HG03558 (cell line): ENCODE measurements around the gene TYMP.
"Not testable (repeated sequence)": the region's sequence is repeated elsewhere in the genome, so short reads cannot be mapped to it uniquely, and the experiment has no call there.

Experiments used
- ATAC-seq: cut with Tn5 transposase; IDR thresholded peaks from one replicate; pipeline ENCODE4 v1.9.1; 2021; ENCODE audit warnings: moderate number of reproducible peaks; ENCODE audit not compliant: unreplicated experiment; ENCODE audit errors: extremely low read depth

Gene TYMP

DNA sequence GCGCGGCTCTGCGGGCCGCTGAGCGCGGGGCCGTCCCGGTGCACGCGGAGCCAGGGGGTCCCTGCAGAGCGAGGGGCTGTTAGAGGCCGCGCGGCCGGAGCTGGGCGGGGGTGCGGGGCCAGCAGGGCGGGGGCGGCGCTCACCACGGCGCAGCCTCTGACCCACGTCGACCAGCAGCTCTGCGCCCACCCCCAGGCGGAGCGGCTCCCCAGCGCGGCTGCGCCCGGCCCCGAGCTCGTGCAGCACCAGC, 4.0 kb downstream of the TYMP start:
- ATAC-seq: no peak

DNA sequence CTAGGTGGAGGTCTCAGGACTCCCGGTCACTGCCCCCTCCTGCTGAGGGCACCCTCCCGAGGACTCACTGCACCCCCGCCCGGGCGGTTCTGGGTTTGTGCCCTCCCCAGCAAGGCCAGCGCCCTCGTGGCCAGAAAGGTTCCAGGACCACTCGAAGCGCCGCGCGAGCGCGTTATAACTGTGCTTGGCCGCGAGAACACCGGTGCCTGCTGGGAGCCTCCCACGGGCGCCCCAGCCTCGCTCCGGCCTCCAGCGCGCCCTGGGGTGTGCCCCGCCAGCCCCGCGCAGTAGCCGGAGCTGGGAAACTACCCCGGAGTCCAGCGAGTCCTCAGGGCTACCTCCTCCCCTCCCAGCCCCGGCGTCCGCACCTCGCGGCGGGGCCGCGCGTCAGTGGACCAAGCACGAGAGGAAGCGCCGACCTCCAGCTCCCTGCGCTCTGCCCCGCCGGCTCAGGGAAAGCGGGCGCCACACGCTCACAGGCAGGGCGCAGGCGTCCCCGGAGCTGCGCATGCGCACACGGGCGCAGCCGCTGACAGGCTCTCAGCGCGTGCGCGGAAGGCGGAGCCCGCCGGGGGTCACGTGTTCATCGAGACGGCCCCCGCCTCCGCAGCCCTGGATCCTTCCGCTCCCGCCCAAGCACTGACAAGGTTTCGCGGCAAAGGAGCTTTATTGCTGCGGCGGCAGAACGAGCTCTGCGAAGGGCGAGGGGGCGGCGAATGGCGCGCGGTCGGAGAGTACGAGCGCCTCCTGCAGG, 4.5 kb downstream of the TYMP start, which contains the start of gene SCO2:
Gene SCO2 (minus strand): TSS at position 495 of the 754 bp plus-strand sequence. CDS start 1,187 bp downstream, outside the sequence.
- no peak for ATAC-seq

DNA sequence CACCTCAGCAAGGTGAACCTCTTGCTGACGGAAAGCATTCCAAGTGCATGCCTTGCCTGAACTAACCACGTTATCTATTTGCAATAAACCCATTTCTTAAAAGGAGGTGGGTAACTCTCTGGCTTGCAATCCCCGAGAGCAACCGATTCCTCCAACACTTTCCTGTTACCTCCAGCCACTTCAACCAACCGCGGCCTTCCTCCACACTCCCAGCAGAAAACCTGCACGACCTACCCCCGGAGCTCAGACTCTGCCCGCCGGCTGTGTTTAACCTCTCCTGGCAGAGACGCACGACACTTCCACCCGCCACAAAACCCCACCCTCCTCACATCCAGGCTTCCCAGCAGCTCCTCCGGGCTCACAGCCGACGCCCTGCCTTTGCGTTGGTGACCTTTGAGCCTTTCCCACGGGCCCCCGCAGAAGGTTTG, 5.1 kb downstream of the TYMP start:
- no peak for ATAC-seq

DNA sequence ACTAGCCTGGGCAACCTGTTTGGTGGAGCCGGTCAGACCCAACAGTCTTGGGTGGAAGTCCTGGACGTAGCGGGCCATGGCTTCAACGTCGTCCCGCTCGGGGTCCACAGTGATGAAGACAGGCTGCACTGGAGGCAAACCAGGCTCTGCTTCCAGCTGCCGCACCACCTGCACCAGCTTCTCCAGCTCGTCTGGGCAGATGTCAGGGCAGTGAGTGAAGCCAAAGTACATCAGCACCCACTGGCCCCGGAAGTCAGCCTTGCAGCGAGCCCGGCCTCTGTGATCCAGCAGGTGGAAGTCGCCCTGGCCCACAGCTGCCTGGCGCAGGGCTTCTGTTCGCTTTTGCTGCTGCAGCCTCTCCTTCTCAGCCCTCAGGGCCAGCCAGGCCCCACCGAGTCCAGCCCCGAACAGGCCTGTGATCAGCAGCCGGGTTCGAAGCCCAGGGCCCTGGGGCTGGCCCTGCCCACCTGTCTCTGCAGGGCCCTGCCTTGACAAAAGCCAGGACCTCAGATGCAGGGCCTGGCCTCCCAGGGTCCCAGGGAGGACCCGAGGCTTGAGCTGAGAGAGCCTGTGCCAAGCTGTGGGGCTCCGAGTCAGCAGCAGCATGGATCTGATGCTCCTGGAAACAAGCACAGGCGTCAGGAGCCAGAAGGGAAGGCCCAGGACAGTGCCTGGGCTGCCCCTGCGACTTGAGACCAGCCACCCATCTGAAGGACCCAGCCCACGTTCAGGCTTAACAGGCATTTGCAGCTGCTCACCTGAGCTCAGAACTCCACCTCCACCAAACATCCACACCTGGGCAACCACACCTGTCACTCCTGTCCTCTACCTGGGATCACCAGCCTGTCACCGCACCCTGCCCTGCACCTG, 5.8 kb downstream of the TYMP start:
- no peak for ATAC-seq

DNA sequence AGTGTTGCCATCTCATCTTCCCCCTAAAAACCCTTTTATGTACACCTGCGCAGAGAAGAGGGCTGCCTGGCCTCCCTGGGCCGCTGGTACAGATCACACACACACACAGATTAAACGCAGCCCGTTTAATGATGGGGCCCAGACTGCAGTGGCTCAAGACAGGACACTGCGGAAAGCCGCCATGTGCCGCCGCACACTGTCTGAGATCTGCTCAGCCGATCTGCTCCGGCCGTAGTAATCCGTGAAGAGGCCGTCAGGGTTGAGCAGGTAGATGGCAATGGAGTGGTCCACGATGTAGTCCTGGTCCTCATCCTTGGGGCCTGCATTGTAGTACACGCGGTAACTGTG, 6.4 kb downstream of the TYMP start:
- no peak for ATAC-seq

DNA sequence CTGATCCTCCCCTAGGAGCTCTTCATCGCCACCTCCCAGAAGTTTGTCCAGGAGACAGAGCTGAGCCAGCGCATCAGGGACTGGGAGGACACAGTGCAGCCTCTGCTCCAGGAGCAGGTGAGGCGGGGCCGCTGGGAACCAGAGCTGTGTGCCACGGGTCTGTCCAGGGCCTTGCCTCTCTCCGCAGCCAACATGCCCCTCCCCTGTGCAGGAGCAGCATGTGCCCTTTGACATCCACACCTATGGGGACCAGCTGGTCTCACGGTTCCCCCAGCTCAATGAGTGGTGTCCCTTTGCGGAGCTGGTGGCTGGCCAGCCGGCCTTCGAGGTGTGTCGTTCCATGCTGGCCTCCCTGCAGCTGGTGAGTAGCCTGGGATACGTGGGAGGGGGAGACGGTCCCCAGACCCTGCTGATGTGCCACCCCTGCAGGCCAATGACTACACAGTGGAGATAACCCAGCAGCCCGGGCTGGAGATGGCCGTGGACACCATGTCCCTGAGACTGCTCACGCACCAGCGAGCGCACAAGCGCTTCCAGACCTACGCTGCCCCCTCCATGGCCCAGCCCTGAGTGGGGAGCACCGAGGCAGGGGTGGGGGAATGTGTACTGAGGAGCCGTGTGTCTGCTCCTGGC, 6.9 kb downstream of the TYMP start:
- ATAC-seq: no peak

DNA sequence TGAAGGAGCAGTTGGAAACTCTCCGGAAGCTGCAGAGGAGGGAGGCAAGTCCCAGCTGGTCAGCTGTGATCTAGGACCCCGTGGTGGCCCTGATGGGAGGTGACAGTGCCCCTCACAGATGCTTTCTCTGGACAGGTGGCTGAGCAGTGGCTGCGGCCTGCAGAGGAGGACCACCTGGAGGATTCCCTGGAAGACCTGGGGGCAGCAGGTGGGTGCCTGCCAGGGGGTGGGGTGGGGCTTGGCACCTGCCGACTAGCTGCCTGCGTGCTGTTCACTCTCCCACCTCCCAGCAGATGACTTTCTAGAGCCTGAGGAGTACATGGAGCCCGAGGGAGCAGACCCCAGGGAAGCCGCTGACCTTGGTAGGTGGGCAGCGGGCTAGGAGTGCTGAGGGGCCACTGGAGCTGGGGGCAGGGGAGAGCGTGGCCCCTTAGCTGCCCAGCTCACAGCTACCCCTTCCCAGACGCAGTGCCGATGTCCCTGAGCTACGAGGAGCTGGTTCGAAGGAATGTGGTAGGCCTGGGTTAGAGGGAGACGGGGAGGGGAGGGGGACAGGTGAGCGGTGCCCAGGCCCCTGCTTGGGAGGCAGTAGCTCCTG, 7.5 kb downstream of the TYMP start:
- ATAC-seq: no peak

DNA sequence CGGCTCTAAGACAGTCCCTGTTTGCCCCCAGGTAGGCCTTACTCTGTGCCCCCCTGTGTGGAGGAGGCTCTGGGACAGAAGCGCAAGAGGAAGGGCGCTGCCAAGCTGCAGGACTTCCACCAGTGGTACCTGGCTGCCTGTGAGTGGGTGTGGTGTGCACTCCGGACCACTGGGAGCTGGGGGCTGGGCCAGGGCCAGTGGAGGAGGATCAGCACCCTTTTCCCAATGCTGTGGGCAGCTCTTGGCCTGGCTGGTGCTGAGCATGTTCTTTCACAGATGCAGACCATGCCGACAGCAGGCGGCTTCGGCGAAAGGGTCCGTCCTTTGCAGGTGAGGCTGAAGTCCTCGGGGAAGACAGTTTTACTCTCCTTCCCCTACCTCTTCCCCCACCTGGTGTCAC, 8.1 kb downstream of the TYMP start:
- ATAC-seq: no peak

DNA sequence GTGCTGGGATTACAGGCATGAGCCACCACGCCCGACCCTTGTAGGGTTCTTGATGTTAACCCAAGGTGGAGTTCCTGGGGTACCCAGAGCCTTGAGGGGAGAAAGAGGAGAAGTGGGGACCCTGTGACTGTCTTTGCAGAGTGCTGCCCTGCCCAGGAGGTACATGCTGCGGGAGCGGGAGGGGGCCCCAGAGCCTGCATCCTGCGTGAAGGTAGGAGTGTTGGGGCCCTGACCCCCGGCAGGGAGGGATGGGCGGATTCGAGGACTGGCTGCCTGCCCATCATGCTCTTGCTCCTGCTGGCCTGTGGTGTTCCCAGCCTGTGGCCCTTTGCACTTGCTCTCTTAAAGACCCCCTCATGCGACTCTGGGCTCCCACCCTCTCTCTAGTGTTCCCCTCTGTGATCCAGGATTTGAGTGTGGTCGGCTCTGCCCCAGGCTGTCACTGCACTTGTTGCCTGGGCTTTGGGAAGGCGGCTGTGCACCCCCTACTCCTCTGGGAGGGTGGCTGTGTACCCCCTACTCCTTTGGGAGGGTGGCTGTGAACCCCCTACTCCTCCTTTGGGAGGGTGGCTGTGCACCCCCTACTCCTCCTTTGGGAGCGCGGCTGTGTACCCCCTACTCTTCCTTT, 8.9 kb downstream of the TYMP start:
- no peak for ATAC-seq

DNA sequence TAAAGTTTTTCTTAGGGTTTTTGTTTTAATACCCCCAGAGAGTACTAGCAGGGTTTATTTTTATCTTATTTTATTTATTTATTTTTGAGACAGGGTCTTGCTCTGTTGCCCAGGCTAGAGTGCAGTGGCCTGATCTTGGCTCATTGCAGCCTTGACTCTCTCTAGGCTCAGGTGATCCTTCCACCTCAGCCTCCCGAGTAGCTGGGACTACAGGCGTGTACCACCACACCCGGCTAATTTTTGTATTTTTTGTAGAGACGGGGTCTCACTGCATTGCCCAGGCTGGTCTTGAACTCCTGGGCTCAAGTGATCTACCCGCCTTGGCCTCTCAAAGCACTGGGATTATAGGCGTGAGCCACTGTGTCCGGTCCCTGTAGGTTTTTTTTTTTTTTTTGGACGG, 9.6 kb downstream of the TYMP start:
- not testable (repeated sequence) for ATAC-seq

DNA sequence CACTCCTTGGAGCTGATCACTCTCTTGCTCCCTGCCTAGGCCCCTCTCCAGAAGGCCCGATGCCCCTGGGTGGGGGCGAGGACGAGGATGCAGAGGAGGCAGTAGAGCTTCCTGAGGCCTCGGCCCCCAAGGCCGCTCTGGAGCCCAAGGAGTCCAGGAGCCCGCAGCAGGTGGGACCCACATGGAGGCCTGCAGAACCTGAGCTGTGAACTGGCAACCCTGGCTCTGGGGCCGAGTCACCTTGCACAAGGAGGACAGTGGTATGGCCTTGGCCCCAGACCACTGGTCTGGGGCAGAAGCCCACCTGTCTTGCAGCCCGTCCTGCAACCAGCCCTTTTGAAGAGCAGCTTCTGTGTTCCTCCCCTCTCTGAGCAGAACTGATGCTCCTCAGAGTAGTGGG, 10.7 kb downstream of the TYMP start:
- no peak for ATAC-seq

DNA sequence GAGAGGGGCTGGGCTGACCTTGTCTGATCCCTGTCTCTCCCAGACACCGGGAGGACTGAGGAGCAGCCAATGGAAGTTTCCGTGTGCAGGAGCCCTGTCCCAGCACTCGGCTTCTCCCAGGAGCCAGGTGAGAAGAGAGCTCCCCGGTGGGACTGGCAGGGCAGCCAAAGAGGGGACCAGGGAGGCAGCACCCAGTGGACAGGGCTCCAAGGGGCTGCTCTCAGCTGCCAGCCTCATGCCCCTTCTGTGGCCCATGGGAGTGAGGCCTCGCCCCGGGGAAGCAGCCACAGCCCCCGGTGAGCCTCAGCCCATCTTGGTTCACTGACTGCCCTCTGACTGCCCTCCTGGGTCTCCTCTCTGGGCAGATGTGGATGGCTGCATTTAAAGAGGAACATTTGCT, 11.2 kb downstream of the TYMP start:
- ATAC-seq: no peak

DNA sequence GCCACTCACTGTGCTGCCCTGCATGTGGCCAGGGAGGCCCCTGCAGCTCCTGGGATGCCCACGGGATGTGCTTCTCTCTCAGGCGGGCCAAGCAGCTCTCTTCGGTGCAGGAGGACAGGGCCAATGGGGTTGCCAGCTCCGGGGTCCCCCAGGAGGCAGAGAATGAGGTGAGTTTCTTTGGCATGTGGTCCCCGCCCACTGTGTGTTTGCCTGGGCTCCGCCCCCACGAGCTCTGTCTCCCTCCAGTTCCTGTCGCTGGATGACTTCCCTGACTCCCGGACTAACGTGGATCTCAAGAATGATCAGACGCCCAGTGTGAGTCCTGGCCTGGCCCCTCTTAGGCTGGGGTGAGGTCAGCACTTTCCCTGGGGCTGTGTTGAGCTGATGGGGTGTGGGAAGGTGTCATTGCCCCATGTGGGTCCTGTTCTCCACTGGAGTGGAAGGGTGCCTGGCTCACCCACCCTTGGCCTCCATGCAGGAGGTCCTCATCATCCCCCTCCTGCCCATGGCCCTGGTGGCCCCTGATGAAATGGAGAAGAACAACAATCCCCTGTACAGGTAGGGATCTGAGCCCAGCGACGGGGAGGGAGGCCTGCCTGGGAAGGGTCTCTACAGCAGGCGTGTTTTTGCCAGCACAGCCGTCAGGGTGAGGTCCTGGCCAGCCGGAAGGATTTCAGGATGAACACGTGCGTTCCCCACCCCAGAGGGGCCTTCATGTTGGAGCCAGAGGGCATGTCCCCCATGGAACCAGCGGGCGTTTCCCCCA, 12.1 kb downstream of the TYMP start:
- no peak for ATAC-seq

DNA sequence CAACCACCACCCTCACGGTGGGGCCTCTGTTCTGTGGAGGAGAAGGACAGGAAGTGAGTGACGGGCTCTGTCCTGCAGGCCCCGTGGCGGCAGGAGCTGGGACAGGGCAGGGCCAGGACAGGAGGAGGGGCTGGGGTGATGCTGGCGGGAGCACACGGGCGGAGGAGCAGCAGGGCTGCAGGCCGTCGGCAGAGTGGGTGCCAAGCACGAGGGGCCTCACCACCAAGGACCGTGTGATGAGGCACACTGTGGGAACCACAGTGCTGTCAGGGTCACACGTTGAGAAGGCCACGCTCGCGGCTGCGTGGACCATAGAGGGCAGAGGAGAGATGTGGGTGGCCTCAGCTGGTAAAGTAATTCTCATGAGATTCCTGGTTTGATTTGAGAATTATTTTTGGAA, 12.9 kb downstream of the TYMP start:
- ATAC-seq: no peak

DNA sequence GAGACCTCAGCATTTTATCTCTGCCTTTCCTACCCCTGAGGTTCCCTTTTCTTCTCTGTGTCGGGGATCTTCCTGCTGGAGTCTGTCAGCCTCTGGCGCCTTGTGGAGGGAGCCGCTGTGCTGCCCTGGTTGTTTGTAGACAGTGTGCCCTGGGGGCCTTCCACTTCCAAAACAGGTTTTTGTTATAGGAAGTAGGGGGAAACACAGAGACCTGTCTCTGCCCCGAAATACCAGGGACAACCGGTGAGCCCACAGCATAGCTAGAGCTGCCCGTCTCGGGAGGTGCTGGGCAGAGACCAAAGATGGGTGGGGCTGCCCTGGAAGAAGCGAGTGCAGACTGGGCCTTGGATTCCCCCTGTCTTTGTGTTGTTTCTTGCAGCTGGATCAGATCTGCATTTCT, 13.7 kb downstream of the TYMP start:
- ATAC-seq: no peak

DNA sequence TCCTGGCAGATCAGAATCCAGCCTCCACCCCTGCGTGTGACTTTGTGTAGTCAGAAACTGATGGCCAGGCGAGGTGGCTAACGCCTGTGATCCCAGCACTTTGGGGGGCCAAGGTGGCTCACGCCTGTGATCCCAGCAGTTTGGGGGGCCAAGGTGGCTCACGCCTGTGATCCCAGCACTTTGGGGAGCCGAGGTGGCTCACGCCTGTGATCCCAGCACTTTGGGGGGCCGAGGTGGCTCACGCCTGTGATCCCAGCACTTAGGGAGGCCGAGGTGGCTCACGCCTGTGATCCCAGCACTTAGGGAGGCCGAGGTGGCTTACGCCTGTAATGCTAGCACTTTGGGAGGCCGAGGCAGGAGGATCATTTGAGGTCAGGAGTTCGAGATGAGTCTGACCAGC, 16.6 kb downstream of the TYMP start:
- no peak for ATAC-seq

DNA sequence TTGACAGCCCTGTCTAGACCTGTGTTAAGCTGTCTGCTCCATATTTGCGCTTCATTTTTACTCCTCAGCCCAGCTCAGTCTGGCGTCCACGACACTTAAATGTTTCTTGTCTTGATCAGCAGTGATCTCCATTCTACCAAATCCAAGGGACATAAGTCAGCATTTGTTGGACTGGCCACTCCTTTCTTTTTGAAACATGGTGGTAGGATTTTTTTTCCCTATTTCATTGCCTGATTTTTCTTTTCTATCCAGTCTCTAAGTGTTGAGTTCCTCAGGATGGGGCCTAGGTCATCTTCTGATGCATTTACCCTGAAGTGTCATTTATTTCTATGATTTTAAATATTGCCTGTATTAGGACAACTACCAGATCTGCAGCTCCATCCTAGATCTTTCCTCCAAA, 20.9 kb downstream of the TYMP start:
- ATAC-seq: no peak

DNA sequence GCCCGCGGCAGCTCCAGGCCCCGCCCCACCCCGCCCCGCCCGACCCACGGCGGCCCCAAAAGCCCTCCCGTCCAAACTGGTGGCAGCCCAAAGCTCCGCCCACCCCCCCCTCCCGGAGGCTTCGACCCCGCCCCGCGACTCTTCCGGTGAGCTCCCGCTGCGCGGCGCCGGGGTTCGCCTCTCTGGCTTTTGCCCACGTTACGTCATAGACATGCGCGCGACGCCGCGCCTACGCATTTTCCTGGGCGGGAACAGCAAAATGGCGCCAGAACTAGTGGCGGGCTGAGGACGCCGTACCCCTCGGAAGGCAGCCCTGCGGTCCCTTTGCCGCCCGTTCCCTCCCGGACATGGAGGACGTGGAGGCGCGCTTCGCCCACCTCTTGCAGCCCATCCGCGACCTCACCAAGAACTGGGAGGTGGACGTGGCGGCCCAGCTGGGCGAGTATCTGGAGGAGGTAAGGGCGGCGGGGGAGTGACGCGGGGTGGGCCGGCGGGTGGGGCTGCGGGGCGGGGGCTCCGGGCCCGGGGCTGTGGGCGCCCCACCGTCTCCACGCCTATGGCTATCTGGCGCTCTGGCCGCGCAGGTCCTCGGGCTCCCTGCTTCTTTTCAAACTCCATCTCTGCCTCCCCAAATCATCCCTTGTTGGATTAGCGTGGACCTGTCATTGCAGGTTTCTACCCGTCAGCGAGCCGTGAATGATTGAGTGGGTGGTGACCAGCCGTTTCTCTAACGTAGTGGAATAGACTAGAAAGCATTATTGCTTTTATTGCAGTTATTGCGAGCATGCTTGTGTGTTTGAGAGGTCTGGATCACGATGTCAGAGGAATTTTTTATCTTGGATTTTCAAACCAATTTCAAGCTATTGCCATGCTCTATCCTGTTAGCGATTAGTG, 21.6 kb downstream of the TYMP start, which contains the start of gene NCAPH2:
Gene NCAPH2 (plus strand): TSS at position 234 of the 894 bp plus-strand sequence. CDS start 114 bp downstream, at position 348.
- ATAC-seq: peak; percentile 38
